GM18517 (cell line): ENCODE measurements around the gene PRC1.
A peak's percentile ranks its signal among the peaks of the same experiment; 100 is the strongest.

ENCODE experiments used
- ATAC-seq: cut with Tn5 transposase; IDR thresholded peaks from one replicate; pipeline ENCODE4 v1.9.1; 2021; ENCODE audit warnings: mild to moderate bottlenecking, moderate library complexity; ENCODE audit not compliant: unreplicated experiment

The PRC1 gene

GRCh38 chr15:90955624-90956273 lies 38.6 kb downstream of the PRC1 start:
- ATAC-seq = no peak

- peak; percentile 91 for ATAC-seq
These were observed 39.4 kb downstream of the PRC1 start, which contains the start of gene RCCD1 for GRCh38 chr15:90954712-90955623. Gene RCCD1, plus strand, starts transcription at chr15:90954884. Its CDS starts 1,851 bp downstream, at chr15:90956735.

GRCh38 chr15:90953947-90954711 lies 40.2 kb downstream of the PRC1 start:
- ATAC-seq = no peak

GRCh38 chr15:90952901-90953677 lies 41.2 kb downstream of the PRC1 start:
- no peak for ATAC-seq

- no peak for ATAC-seq
These were observed 43.7 kb downstream of the PRC1 start for GRCh38 chr15:90950676-90951075.

GRCh38 chr15:90949979-90950675 lies 44.2 kb downstream of the PRC1 start:
- ATAC-seq = no peak

- no peak for ATAC-seq
These were observed 45.8 kb downstream of the PRC1 start for GRCh38 chr15:90948506-90948905.

GRCh38 chr15:90947577-90948357 lies 46.6 kb downstream of the PRC1 start:
- ATAC-seq = no peak

- ATAC-seq = no peak
These were observed 47.3 kb downstream of the PRC1 start for GRCh38 chr15:90946941-90947576.

GRCh38 chr15:90946538-90946937 lies 47.8 kb downstream of the PRC1 start:
- ATAC-seq = no peak

GRCh38 chr15:90945091-90945490 lies 49.2 kb downstream of the PRC1 start:
- ATAC-seq = no peak

GRCh38 chr15:90942354-90943120 lies 51.8 kb downstream of the PRC1 start:
- no peak for ATAC-seq

- ATAC-seq = no peak
These were observed 53.3 kb downstream of the PRC1 start for GRCh38 chr15:90941038-90941437.

- no peak for ATAC-seq
These were observed 54.6 kb downstream of the PRC1 start for GRCh38 chr15:90939756-90940155.

- no peak for ATAC-seq
These were observed 56.1 kb downstream of the PRC1 start for GRCh38 chr15:90938261-90938660.

- no peak for ATAC-seq
These were observed 57.5 kb downstream of the PRC1 start for GRCh38 chr15:90936823-90937222.

- ATAC-seq = peak; percentile 43
These were observed 59.2 kb downstream of the PRC1 start, which contains the start of gene UNC45A for GRCh38 chr15:90934949-90935751. Gene UNC45A, plus strand, starts transcription at chr15:90935285. Its CDS starts 40 bp downstream, at chr15:90935325.
